PFSK-1 (cell line): Measurements from ENCODE around the gene SETD2.

Source experiments
- FOXP2 ChIP-seq: optimal IDR thresholded peaks from 2 replicates; pipeline ENCODE3; 2011; ENCODE audit warnings: borderline replicate concordance, control low read depth, inconsistent platforms; ENCODE audit not compliant: insufficient read depth; ENCODE audit errors: extremely low read length, extremely low read depth
- POLR2AphosphoS5 ChIP-seq: IDR thresholded peaks from 2 replicates; pipeline ENCODE4 v1.6.1; 2012; ENCODE audit warnings: low read depth, mild to moderate bottlenecking, control low read depth, low read length, moderate library complexity
- SIN3A ChIP-seq: IDR thresholded peaks from 2 replicates; pipeline ENCODE4 v1.6.1; 2012; ENCODE audit warnings: mild to moderate bottlenecking, low read length, moderate library complexity, borderline replicate concordance; ENCODE audit not compliant: insufficient read depth
- TAF1 ChIP-seq: IDR thresholded peaks from 2 replicates; pipeline ENCODE4 v1.6.1; 2012; ENCODE audit warnings: low read length, control low read depth, borderline replicate concordance; ENCODE audit not compliant: insufficient read depth
- TF ChIP-seq, protein P1 (sequence below), 2 experiments: IDR thresholded peaks; 2 replicates each; pipeline versions ENCODE4 v1.6.1 to v1.8.0; 2011 to 2012; ENCODE audit warnings: low read depth in 2 of 2, low read length in 2 of 2, control low read depth in 1 of 2, inconsistent platforms in 1 of 2, mild to moderate bottlenecking in 1 of 2, moderate library complexity in 1 of 2; ENCODE audit not compliant: insufficient read depth in 1 of 2

The SETD2 gene

DNA sequence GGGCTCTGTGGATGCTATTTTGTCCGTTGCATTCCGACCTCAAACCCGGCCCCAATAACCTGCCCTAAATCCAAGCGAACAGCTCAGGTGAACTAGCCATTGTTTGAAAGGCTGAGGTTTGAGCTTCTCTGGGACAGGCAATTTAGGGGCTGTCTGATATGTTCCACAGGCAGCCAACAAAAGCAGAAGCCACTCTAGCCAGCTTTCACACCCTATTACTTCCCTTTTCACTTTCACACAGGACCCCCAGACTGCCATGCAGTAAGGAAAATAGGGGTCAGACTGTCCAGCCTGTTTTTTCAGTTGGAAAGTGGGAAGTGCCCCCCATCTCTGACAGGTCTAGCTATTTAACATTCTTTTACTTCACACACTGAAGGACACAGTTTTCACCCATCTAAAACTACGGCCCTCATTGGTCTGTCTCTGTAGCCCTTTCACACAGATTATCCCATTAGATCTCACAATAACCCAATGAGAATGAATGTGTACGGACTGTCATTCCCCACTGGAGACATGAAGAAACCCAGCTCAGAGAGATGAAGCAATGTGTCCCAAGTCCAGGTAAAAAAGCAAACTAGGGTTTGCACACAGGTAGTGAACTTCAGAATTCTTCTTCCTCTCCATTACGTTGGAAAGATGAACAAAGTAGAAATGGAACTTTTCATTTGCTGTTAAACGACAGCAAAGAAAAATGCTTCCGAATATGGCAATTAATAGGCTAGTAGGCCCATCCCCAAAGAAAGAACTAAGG is 189.3 kb downstream of the SETD2 start:
- no peak for TF ChIP-seq TAF1
- TF ChIP-seq POLR2AphosphoS5, result no peak
- TF ChIP-seq SIN3A, result no peak
- TF ChIP-seq, protein P1, sequence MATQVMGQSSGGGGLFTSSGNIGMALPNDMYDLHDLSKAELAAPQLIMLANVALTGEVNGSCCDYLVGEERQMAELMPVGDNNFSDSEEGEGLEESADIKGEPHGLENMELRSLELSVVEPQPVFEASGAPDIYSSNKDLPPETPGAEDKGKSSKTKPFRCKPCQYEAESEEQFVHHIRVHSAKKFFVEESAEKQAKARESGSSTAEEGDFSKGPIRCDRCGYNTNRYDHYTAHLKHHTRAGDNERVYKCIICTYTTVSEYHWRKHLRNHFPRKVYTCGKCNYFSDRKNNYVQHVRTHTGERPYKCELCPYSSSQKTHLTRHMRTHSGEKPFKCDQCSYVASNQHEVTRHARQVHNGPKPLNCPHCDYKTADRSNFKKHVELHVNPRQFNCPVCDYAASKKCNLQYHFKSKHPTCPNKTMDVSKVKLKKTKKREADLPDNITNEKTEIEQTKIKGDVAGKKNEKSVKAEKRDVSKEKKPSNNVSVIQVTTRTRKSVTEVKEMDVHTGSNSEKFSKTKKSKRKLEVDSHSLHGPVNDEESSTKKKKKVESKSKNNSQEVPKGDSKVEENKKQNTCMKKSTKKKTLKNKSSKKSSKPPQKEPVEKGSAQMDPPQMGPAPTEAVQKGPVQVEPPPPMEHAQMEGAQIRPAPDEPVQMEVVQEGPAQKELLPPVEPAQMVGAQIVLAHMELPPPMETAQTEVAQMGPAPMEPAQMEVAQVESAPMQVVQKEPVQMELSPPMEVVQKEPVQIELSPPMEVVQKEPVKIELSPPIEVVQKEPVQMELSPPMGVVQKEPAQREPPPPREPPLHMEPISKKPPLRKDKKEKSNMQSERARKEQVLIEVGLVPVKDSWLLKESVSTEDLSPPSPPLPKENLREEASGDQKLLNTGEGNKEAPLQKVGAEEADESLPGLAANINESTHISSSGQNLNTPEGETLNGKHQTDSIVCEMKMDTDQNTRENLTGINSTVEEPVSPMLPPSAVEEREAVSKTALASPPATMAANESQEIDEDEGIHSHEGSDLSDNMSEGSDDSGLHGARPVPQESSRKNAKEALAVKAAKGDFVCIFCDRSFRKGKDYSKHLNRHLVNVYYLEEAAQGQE (IDR thresholded peaks at IDR 0.05; ENCODE audit: insufficient read depth in 1 of 2, low read depth in 2 of 2, low read length in 2 of 2), result no peak
- TF ChIP-seq FOXP2, result no peak

- TF ChIP-seq TAF1, result no peak
- TF ChIP-seq POLR2AphosphoS5, result no peak
- TF ChIP-seq SIN3A, result no peak
- TF ChIP-seq FOXP2, result no peak
- TF ChIP-seq, protein P1 (IDR thresholded peaks at IDR 0.05; ENCODE audit: insufficient read depth in 1 of 2, low read depth in 2 of 2, low read length in 2 of 2), result no peak
Measured at GRCh38 chr3:46972396-46972795, 191.5 kb downstream of the SETD2 start.

- TF ChIP-seq TAF1 (no peak), FOXP2 (no peak), POLR2AphosphoS5 (no peak), SIN3A (no peak)
- TF ChIP-seq, protein P1 (IDR thresholded peaks at IDR 0.05; ENCODE audit: insufficient read depth in 1 of 2, low read depth in 2 of 2, low read length in 2 of 2), result no peak
Measured at GRCh38 chr3:46971742-46972141, 192.2 kb downstream of the SETD2 start.

GRCh38 chr3:46971151-46971550 is 192.8 kb downstream of the SETD2 start:
- no peak for TF ChIP-seq SIN3A
- no peak for TF ChIP-seq POLR2AphosphoS5
- TF ChIP-seq TAF1, result no peak
- TF ChIP-seq FOXP2, result no peak
- TF ChIP-seq, protein P1 (IDR thresholded peaks at IDR 0.05; ENCODE audit: insufficient read depth in 1 of 2, low read depth in 2 of 2, low read length in 2 of 2), result no peak

- no peak for TF ChIP-seq TAF1
- TF ChIP-seq, protein P1 (IDR thresholded peaks at IDR 0.05; ENCODE audit: insufficient read depth in 1 of 2, low read depth in 2 of 2, low read length in 2 of 2), result no peak
Measured at GRCh38 chr3:46970391-46971091, 193.4 kb downstream of the SETD2 start.
